Keratinocyte (primary cell): ENCODE measurements around the gene KSR1. TPM values are rescaled to one million over a fixed set of nuclear protein-coding genes. Genes with fewer than 3 reads are reported as not detected.
"Not testable (repeated sequence)": the region's sequence is repeated elsewhere in the genome, so short reads cannot be mapped to it uniquely, and the experiment has no call there.

Experiments
- DNase-seq: peaks from one replicate; pipeline ENCODE4 v3.0.0-alpha.2; 2011; ENCODE audit warnings: low read depth, missing footprints, low spot score
- FAIRE-seq: peaks from 2 replicates; lab custom pipeline; 2011; peaks lifted over from hg19 to GRCh38; lab: Jason Lieb, UNC
- H2AFZ ChIP-seq: 2 replicates; pipeline ENCODE4 v1.6.0; 2012; ENCODE audit warnings: low read length, control low read depth, inconsistent platforms; ENCODE audit not compliant: control insufficient read depth
- H3K27ac ChIP-seq: 2 replicates; pipeline ENCODE4 v1.5.1; 2011; ENCODE audit warnings: low read length; ENCODE audit not compliant: control insufficient read depth, insufficient read depth
- H3K27me3 ChIP-seq: 3 replicates; pipeline ENCODE4 v1.6.0; 2011; ENCODE audit warnings: low read length; ENCODE audit not compliant: control insufficient read depth, insufficient read depth; ENCODE audit errors: extremely low read depth
- H3K36me3 ChIP-seq, 2 experiments: 2 replicates in 1 of 2; 3 replicates in 1 of 2; pipeline ENCODE4 v1.5.1; 2011; ENCODE audit warnings: low read length in 2 of 2, mild to moderate bottlenecking in 1 of 2; ENCODE audit not compliant: control insufficient read depth in 2 of 2, insufficient read depth in 2 of 2; ENCODE audit errors: extremely low read depth in 1 of 2
- H3K4me1 ChIP-seq: 3 replicates; pipeline ENCODE4 v1.5.1; 2011; ENCODE audit warnings: low read length; ENCODE audit not compliant: control insufficient read depth, insufficient read depth; ENCODE audit errors: extremely low read depth
- H3K4me2 ChIP-seq: 3 replicates; pipeline ENCODE4 v1.6.0; 2011; ENCODE audit warnings: low read depth, low read length; ENCODE audit not compliant: control insufficient read depth, insufficient read depth; ENCODE audit errors: extremely low read depth
- H3K4me3 ChIP-seq, 3 experiments: fragments of 200-600 bp in 1 of 3; sonication (generic) in 1 of 3; 2 replicates in 2 of 3; 3 replicates in 1 of 3; pipeline ENCODE4 v1.5.1; 2011 to 2016; ENCODE audit warnings: low read length in 3 of 3, mild to moderate bottlenecking in 3 of 3, control low read depth in 2 of 3, inconsistent platforms in 1 of 3, low read depth in 1 of 3, mixed read lengths in 1 of 3, mixed run types in 1 of 3, moderate library complexity in 1 of 3; ENCODE audit not compliant: control insufficient read depth in 2 of 3, insufficient read depth in 2 of 3; ENCODE audit errors: extremely low read depth in 1 of 3
- H3K79me2 ChIP-seq: 2 replicates; pipeline ENCODE4 v1.6.0; 2012; ENCODE audit warnings: low read length; ENCODE audit not compliant: control insufficient read depth, insufficient read depth
- H3K9ac ChIP-seq: 3 replicates; pipeline ENCODE4 v1.6.0; 2011; ENCODE audit warnings: low read length; ENCODE audit not compliant: control insufficient read depth, insufficient read depth; ENCODE audit errors: extremely low read depth
- H3K9me1 ChIP-seq: 3 replicates; pipeline ENCODE4 v1.6.0; 2011; ENCODE audit warnings: low read length; ENCODE audit not compliant: control insufficient read depth, insufficient read depth; ENCODE audit errors: extremely low read depth
- H3K9me3 ChIP-seq: 2 replicates; pipeline ENCODE4 v1.5.1; 2012; ENCODE audit warnings: low read depth, low read length; ENCODE audit not compliant: control insufficient read depth
- H4K20me1 ChIP-seq: 3 replicates; pipeline ENCODE4 v1.6.0; 2011; ENCODE audit warnings: low read length; ENCODE audit not compliant: control insufficient read depth, insufficient read depth; ENCODE audit errors: extremely low read depth
- CTCF ChIP-seq, 3 experiments: IDR thresholded peaks in 1 of 3; conservative IDR thresholded peaks in 1 of 3; optimal IDR thresholded peaks in 1 of 3; 2 replicates in 2 of 3; 3 replicates in 1 of 3; pipeline versions ENCODE3 to v1.5.1; 2011; ENCODE audit warnings: low read length in 3 of 3, mild to moderate bottlenecking in 3 of 3, moderate library complexity in 2 of 3, control low read depth in 1 of 3, inconsistent platforms in 1 of 3; ENCODE audit not compliant: insufficient read depth in 2 of 3; ENCODE audit errors: extremely low read depth in 1 of 3
- EZH2 ChIP-seq: IDR thresholded peaks from one replicate; pipeline ENCODE4 v1.6.1; 2012; ENCODE audit warnings: inconsistent platforms, mild to moderate bottlenecking, low read length, moderate library complexity
- dilution Hi-C: fragments of 300-500 bp; cut with MboI; formaldehyde crosslinking; loops from one replicate; pipeline ENCODE4 v1.7.0; 2020; ENCODE audit warnings: low sequenced_read_pairs; ENCODE audit not compliant: extremely low pct_ligation_motif_present
- polyA plus RNA-seq, 5 experiments: library from polyadenylated mRNA; depleted of rRNA in 3 of 5; stranded (reverse) in 3 of 5; stranded (forward) in 1 of 5; unstranded in 1 of 5; fragments of >200 nt; gene quantifications; 1 replicate in 1 of 5; 2 replicates in 3 of 5; 3 replicates in 1 of 5; pipeline versions ENCODE4 v1.2.1 to v1.2.3, GENCODE V29; 2011 to 2012; ENCODE audit warnings: missing spikeins in 2 of 5, low read depth in 1 of 5, low replicate concordance in 1 of 5

KSR1 gene
- polyA plus RNA-seq, 1 donor (not counting 4 experiments of a cell fraction or from before 2014, with no cell fraction given) = 1.3 TPM

GRCh38 chr17:27671591-27671910, 215.3 kb downstream of the KSR1 start:
- dilution Hi-C loops = no loop called here
- FAIRE-seq (no peak), DNase-seq (no peak)
- no peaks in the 10 kb centered on the region for H3K9me1 ChIP-seq
- no peaks in the 10 kb centered on the region for H3K36me3 ChIP-seq
- no peaks in the 10 kb centered on the region for H3K27me3 ChIP-seq
- no peaks in the 10 kb centered on the region for H3K79me2 ChIP-seq
- no peak overlapping the region for H3K9ac ChIP-seq
- no peak overlapping the region for H2AFZ ChIP-seq
- no peak overlapping the region for H3K4me3 ChIP-seq
- no peak overlapping the region for H3K27ac ChIP-seq
- H3K4me2 ChIP-seq = no peak overlapping the region
- no peaks in the 10 kb centered on the region for H3K9me3 ChIP-seq
- no peaks in the 10 kb centered on the region for H3K4me1 ChIP-seq
- TF ChIP-seq EZH2 (no peak), CTCF (optimal IDR thresholded peaks at IDR 0.05 in 1 of 3, IDR thresholded peaks at IDR 0.05 in 1 of 3, conservative IDR thresholded peaks at IDR 0.05 in 1 of 3; ENCODE audit: extremely low read depth in 1 of 3, insufficient read depth in 2 of 3, low read length in 3 of 3) (no peak)
- no peaks in the 10 kb centered on the region for H4K20me1 ChIP-seq

- H3K27ac ChIP-seq, H3K4me3 ChIP-seq, H3K9me3 ChIP-seq, H3K9ac ChIP-seq, H3K36me3 ChIP-seq, H3K79me2 ChIP-seq, H3K9me1 ChIP-seq, H3K4me1 ChIP-seq, DNase-seq, H4K20me1 ChIP-seq, H2AFZ ChIP-seq, FAIRE-seq, H3K4me2 ChIP-seq, H3K27me3 ChIP-seq, dilution Hi-C loops: not testable (repeated sequence)
These were observed 215.8 kb downstream of the KSR1 start for GRCh38 chr17:27671977-27672480.

DNA sequence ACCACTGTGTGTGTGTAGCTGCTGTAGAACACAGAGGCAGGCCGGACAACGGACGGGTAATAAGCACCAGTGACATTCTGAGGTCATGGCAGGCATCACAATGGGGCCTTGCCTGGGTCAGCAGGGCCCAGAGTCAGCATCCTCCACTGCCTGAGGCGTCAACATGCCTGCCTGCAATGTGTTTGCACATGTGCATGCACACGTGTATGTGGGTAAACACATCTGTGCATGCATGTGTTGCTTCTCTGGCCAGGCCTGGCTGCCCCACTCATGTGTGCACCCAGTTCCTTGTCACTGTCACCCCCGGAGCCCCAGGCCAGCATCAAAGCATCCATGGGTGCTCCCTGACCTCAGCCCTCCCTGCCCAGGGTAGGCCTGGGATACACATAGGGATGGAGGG, 218.1 kb downstream of the KSR1 start:
- FAIRE-seq (no peak), DNase-seq (no peak)
- no peaks in the 10 kb centered on the region for H3K9me1 ChIP-seq
- no peak overlapping the region for H3K4me3 ChIP-seq
- no peaks in the 10 kb centered on the region for H3K27me3 ChIP-seq
- H3K27ac ChIP-seq = no peak overlapping the region
- H3K9ac ChIP-seq = no peak overlapping the region
- no peak overlapping the region for H3K4me2 ChIP-seq
- no peaks in the 10 kb centered on the region for H4K20me1 ChIP-seq
- H3K9me3 ChIP-seq = no peaks in the 10 kb centered on the region
- H3K4me1 ChIP-seq = no peaks in the 10 kb centered on the region
- TF ChIP-seq CTCF (optimal IDR thresholded peaks at IDR 0.05 in 1 of 3, IDR thresholded peaks at IDR 0.05 in 1 of 3, conservative IDR thresholded peaks at IDR 0.05 in 1 of 3; ENCODE audit: extremely low read depth in 1 of 3, insufficient read depth in 2 of 3, low read length in 3 of 3) = no peak
- TF ChIP-seq EZH2 = no peak
- no peaks in the 10 kb centered on the region for H3K79me2 ChIP-seq
- no peak overlapping the region for H2AFZ ChIP-seq
- dilution Hi-C loops = no loop called here
- H3K36me3 ChIP-seq = no peaks in the 10 kb centered on the region
